GM21360 (cell line): ENCODE results near the gene MAB21L3.
"Not testable (repeated sequence)": the region's sequence is repeated elsewhere in the genome, so short reads cannot be mapped to it uniquely, and the experiment has no call there.

Experiments used
- ATAC-seq: cut with Tn5 transposase; IDR thresholded peaks from one replicate; pipeline ENCODE4 v1.9.1; 2021; ENCODE audit warnings: mild to moderate bottlenecking, moderate library complexity; ENCODE audit not compliant: unreplicated experiment

MAB21L3 gene

GRCh38 chr1:116133696-116134475 is 22.7 kb downstream of the MAB21L3 start:
- ATAC-seq = no peak

GRCh38 chr1:116134476-116134773 is 23.2 kb downstream of the MAB21L3 start:
- no peak for ATAC-seq

GRCh38 chr1:116138277-116138792 is 27.1 kb downstream of the MAB21L3 start:
- ATAC-seq = no peak

GRCh38 chr1:116139592-116140134 is 28.5 kb downstream of the MAB21L3 start:
- no peak for ATAC-seq

- no peak for ATAC-seq
These were observed 33.0 kb downstream of the MAB21L3 start for GRCh38 chr1:116144151-116144550.

- ATAC-seq = not testable (repeated sequence)
These were observed 35.4 kb downstream of the MAB21L3 start for GRCh38 chr1:116146447-116147113.

- no peak for ATAC-seq
These were observed 35.9 kb downstream of the MAB21L3 start for GRCh38 chr1:116147114-116147510.

GRCh38 chr1:116147972-116148371 is 36.8 kb downstream of the MAB21L3 start:
- ATAC-seq = no peak

- no peak for ATAC-seq
These were observed 37.8 kb downstream of the MAB21L3 start for GRCh38 chr1:116148967-116149366.

- ATAC-seq = no peak
These were observed 39.2 kb downstream of the MAB21L3 start for GRCh38 chr1:116150368-116150767.

- ATAC-seq = peak; percentile 96
These were observed 40.8 kb downstream of the MAB21L3 start for GRCh38 chr1:116151739-116152576.

- no peak for ATAC-seq
These were observed 41.4 kb downstream of the MAB21L3 start for GRCh38 chr1:116152577-116152943.

GRCh38 chr1:116152950-116153691 is 41.9 kb downstream of the MAB21L3 start:
- no peak for ATAC-seq

GRCh38 chr1:116153692-116154031 is 42.5 kb downstream of the MAB21L3 start:
- ATAC-seq = no peak

- ATAC-seq = no peak
These were observed 43.3 kb downstream of the MAB21L3 start for GRCh38 chr1:116154536-116154935.

- ATAC-seq = no peak
These were observed 45.9 kb downstream of the MAB21L3 start for GRCh38 chr1:116157096-116157495.

GRCh38 chr1:116159177-116159576 is 48.0 kb downstream of the MAB21L3 start:
- no peak for ATAC-seq

GRCh38 chr1:116159611-116160010 is 48.4 kb downstream of the MAB21L3 start:
- ATAC-seq = no peak

GRCh38 chr1:116161390-116161789 is 50.2 kb downstream of the MAB21L3 start:
- ATAC-seq = no peak

GRCh38 chr1:116161877-116162390 is 50.7 kb downstream of the MAB21L3 start:
- ATAC-seq = no peak
